ENCODE measurements around the gene FBXW12.

Gene FBXW12

DNA sequence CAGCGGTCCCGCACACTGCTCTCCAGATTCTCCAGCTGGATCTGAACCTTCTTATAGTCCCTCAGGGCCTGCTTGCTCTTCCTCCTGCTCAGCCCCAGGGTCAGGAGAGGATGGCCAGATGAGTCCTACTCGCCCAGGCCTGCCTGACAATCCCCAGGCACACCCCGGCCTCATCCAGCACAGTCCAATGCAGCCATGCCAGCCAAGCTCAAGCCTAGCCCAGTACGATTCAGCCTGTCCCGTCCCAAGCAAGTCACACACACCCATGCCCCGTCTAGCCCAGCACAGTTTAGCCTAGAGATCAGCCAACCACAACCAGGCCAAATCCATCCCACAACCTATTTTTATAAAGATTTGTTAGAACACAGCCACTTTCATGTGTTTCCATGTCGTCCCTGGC is 41.1 kb downstream of the FBXW12 start:
- peaks cover 90% of the 10 kb centered on the region for H4K20me1 ChIP-seq
- no peak overlapping the region for H3K27ac ChIP-seq
- peaks cover 100% of the 10 kb centered on the region for H3K36me3 ChIP-seq
- peaks cover 12% of the 10 kb centered on the region for H3K4me1 ChIP-seq
- no peak overlapping the region for H3K4me3 ChIP-seq
- no peak overlapping the region for H3K4me2 ChIP-seq
- no peaks in the 10 kb centered on the region for H3K27me3 ChIP-seq
- TF ChIP-seq Cebpa-rat (IDR thresholded peaks at IDR 0.05), result no peak
- H3K9ac ChIP-seq, result peak overlapping the region; percentile 35; the same call in 1 of the 2 replicates
- H3K9me3 ChIP-seq, result no peaks in the 10 kb centered on the region

DNA sequence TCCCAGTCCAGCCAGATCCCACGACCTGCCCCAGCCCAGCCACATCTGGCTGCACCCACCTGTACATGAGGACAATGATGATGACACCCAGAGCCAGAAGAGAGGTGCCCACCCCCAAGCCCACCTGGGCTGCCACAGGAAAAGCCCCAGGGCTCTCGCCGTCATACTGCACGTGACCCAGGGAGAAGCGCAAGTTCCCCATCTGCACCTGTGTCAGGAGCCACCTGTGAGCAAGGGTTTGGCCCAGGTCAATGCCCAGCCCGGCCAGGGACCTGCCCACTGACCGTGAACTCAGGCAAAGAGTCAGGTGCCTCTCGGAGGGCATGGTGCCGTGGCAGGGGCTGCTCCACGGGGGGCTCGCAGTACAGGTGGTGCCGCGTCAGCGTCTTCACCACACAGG is 41.6 kb downstream of the FBXW12 start:
- H3K27me3 ChIP-seq, result no peaks in the 10 kb centered on the region
- H3K4me2 ChIP-seq, result no peak overlapping the region
- no peak overlapping the region for H3K27ac ChIP-seq
- no peaks in the 10 kb centered on the region for H3K9me3 ChIP-seq
- peaks cover 100% of the 10 kb centered on the region for H3K36me3 ChIP-seq
- peaks cover 92% of the 10 kb centered on the region for H4K20me1 ChIP-seq
- no peak overlapping the region for H3K4me3 ChIP-seq
- peaks cover 12% of the 10 kb centered on the region for H3K4me1 ChIP-seq
- H3K9ac ChIP-seq, result no peak overlapping the region
- no peak for TF ChIP-seq Cebpa-rat (IDR thresholded peaks at IDR 0.05)

DNA sequence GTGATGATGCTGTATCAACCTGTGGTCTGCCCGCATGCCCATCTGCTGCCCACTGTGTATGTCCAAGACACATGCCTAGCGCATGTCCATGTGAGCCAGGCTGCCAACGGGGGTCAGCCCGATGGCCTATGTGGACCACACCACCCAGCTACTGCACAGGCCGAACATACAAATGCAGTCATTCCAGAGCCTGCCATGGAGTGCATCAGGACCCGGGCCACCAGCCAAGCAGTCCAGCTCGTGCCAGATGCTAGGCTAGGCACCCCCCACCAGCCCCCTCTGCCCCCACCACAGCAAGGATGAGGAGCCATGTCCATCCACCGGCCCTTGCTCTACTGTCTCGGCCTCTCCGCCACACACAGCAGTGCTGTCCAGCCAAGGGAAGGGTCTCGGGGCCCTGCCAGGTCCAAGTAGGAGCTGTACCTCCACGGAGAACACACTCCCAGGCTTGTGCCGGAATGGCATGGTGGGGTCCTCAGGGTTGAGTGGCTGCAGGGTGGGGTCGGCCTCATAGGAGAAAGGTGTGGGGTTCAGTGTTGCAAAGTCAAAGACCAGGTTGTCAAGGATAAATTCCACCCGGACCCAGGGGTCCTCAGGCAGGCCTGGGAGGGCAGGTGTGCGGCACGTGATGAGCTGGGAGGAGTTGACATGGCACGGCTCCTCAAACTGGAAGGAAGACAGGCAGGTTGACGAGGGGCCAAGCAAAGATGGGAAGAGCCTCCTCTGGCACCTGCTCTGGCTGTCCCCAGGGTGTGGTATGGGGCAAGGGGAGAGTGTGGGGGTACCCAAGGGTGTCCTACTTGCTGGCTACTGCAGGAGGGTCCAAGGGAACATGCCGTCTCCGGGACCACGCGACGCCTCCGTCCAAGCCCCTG is 42.6 kb downstream of the FBXW12 start:
- Histone ChIP-seq H3K9me3 (no peaks in the 10 kb centered on the region), H3K4me2 (no peak overlapping the region), H3K36me3 (peaks cover 100% of the 10 kb centered on the region), H4K20me1 (peaks cover 93% of the 10 kb centered on the region), H3K27me3 (no peaks in the 10 kb centered on the region), H3K4me3 (no peak overlapping the region), H3K4me1 (peaks cover 12% of the 10 kb centered on the region), H3K9ac (no peak overlapping the region), H3K27ac (no peak overlapping the region)
- no peak for TF ChIP-seq Cebpa-rat (IDR thresholded peaks at IDR 0.05)

DNA sequence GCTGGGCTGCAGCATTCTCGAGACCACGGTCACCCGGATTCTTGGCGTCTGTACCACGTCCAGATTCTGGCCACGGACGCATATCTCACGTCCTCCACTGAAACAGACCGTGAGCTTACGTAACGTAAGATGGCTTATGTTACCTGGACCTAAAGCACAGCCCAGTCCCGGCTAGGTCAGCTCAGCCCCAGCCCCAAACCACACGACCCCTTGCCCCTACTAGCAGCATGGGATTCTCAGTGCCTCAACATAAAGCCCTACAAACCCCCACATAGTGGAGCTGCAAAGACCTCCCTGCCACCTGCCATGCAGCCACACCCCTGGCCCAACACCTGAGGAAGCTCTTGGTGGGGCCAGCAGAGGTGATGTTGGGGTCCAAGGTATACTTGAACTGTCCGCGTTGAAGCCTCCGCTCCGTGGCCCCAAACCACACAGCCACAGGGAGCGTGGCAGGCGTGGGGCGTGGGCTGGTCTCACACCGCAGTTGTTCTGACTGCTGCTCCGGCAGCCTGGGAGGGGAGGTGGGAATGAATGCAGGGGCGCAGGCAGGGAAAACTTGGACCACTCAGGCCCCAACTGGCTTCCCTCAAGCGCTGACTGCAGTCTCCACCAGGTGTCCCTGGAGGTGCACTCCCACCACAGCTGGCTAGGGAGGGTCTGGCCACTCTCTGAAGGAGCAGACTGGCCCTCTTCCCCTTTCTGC is 43.4 kb downstream of the FBXW12 start:
- Histone ChIP-seq H4K20me1 (peaks cover 96% of the 10 kb centered on the region), H3K4me2 (no peak overlapping the region), H3K4me3 (no peak overlapping the region), H3K4me1 (peaks cover 12% of the 10 kb centered on the region), H3K9ac (no peak overlapping the region), H3K9me3 (no peaks in the 10 kb centered on the region), H3K36me3 (peaks cover 99% of the 10 kb centered on the region), H3K27ac (no peak overlapping the region), H3K27me3 (no peaks in the 10 kb centered on the region)
- TF ChIP-seq Cebpa-rat (IDR thresholded peaks at IDR 0.05), result no peak

DNA sequence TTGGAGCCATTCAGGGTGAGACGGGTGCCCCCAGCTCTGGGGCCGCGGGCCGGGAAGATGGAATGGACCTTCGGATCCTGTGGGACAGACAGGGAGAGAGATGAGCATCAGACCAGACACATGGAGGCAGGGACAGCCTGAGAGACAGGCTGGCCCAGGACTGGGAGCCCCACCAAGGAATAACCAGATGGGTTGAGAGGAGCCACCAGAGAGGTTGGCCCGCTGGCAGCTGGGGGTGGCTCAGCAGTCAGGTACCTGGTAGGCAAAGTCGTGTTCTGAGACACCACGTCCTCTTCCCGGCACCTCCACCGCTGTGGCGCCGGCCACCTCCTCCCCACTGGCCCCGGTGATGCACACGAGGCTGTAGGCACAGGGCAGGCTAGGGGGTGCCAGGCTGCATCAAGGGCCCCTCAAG is 44.1 kb downstream of the FBXW12 start:
- Histone ChIP-seq H3K27ac (no peak overlapping the region), H3K9me3 (no peaks in the 10 kb centered on the region), H3K4me3 (no peak overlapping the region), H3K27me3 (no peaks in the 10 kb centered on the region), H3K36me3 (peaks cover 99% of the 10 kb centered on the region), H3K9ac (no peak overlapping the region), H3K4me2 (no peak overlapping the region), H3K4me1 (peaks cover 12% of the 10 kb centered on the region), H4K20me1 (peaks cover 96% of the 10 kb centered on the region)
- TF ChIP-seq Cebpa-rat (IDR thresholded peaks at IDR 0.05), result no peak

DNA sequence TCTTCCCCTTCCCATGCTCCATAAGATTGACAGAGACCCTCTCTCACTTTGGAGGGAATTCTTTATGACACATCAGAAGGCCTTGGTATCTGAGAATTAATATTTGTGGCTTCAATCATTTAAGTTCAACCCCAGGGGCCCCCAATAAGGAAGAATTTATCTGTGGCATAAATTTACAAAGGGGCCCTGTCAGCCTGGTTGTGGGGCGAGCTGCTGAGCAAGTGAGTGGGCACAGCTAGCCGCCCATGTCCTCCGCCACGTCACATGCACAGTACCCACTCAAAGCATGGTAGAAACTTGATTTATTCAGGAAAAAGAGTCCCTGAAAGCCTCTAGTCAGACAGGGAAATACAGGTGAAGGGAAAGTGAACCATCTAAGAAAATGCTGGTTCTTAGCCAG is 44.5 kb downstream of the FBXW12 start:
- no peaks in the 10 kb centered on the region for H3K9me3 ChIP-seq

DNA sequence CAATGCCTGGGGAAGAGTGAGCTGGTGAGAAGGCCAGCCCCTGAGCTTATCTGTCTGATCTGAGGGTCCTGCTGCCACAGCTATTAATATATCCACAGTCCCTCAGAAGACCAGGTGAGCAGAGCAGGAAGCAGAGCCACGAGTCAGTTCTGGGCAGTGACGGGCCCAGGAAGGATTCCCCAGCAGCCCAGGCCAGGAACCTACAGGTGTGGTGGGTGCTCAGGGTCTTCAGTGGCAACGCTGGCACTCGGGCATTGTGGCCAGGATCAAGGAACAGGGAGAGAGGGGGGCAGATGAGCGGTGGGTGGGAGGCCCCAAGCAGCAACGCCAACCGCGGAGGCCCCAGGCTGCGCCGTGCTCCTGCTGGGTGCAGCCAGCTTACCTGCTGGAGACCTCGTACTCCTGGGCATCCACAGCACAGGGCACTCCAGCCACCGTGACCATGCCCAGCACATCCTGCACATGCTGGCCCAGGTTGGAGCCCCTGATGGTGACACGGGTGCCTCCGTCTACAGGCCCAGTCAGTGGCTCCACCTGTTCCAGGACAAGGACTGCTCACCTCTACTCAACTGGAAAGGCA is 45.6 kb downstream of the FBXW12 start:
- Histone ChIP-seq H3K36me3 (peaks cover 99% of the 10 kb centered on the region), H3K4me1 (peaks cover 23% of the 10 kb centered on the region), H3K4me2 (no peak overlapping the region), H3K9me3 (no peaks in the 10 kb centered on the region), H3K9ac (no peak overlapping the region), H3K27me3 (no peaks in the 10 kb centered on the region), H4K20me1 (peaks cover 98% of the 10 kb centered on the region), H3K4me3 (no peak overlapping the region), H3K27ac (no peak overlapping the region)
- TF ChIP-seq Cebpa-rat (IDR thresholded peaks at IDR 0.05), result no peak

More for the DNA sequence above, 44.5 kb downstream of the FBXW12 start:
- no peak for TF ChIP-seq Cebpa-rat (IDR thresholded peaks at IDR 0.05)
- H3K27ac ChIP-seq, result no peak overlapping the region
- peaks cover 12% of the 10 kb centered on the region for H3K4me1 ChIP-seq
- H4K20me1 ChIP-seq, result peaks cover 96% of the 10 kb centered on the region
- no peaks in the 10 kb centered on the region for H3K27me3 ChIP-seq
- no peak overlapping the region for H3K4me3 ChIP-seq
- H3K4me2 ChIP-seq, result no peak overlapping the region
- peaks cover 99% of the 10 kb centered on the region for H3K36me3 ChIP-seq
- H3K9ac ChIP-seq, result no peak overlapping the region

DNA sequence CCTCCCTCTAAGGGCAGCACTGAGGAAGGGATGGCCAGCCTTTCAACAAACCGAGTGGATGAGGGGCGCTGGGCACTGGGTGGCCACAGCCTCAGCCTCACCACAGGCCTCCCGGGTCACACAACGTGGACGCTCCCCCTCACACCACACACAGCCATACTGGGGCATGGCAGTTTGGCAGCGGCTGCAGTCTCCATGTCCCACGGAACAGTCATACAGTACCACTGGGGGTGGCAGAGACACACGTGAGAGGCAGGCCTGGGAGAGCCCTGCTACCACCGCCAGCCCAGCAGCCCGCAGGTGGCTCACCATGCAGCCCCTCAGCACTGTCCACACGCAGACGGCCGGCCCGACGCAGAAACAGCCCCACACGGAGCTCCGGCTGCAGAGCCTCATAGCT is 46.1 kb downstream of the FBXW12 start:
- Histone ChIP-seq H3K4me2 (no peak overlapping the region), H3K36me3 (peaks cover 99% of the 10 kb centered on the region), H3K27ac (no peak overlapping the region), H3K4me1 (peaks cover 27% of the 10 kb centered on the region), H3K27me3 (no peaks in the 10 kb centered on the region), H4K20me1 (peaks cover 98% of the 10 kb centered on the region), H3K4me3 (no peak overlapping the region), H3K9me3 (no peaks in the 10 kb centered on the region), H3K9ac (no peak overlapping the region)
- no peak for TF ChIP-seq Cebpa-rat (IDR thresholded peaks at IDR 0.05)

DNA sequence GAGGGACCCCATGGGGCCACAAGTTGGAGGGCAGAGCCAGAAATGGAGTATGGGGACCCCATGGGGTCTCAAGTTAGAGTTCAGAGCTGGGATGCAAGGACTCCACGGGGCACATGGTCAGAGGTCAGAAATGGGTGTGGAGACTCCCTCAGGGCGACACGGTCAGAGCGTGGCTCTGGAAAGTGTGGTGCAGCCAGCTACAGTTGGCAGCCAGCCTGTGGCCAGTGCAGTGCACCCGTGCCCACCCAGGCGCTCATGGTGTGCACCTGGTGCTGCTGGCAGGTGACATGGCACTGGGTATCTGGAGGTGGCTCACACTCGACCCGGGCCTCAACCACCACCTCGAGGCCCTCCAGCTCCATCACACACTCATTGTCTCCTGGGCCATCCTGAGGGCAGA is 46.6 kb downstream of the FBXW12 start:
- no peak overlapping the region for H3K27ac ChIP-seq
- no peaks in the 10 kb centered on the region for H3K9me3 ChIP-seq
- H3K36me3 ChIP-seq, result peaks cover 99% of the 10 kb centered on the region
- no peak overlapping the region for H3K4me3 ChIP-seq
- no peak for TF ChIP-seq Cebpa-rat (IDR thresholded peaks at IDR 0.05)
- H3K27me3 ChIP-seq, result no peaks in the 10 kb centered on the region
- peaks cover 100% of the 10 kb centered on the region for H4K20me1 ChIP-seq
- H3K4me1 ChIP-seq, result peaks cover 27% of the 10 kb centered on the region
- no peak overlapping the region for H3K9ac ChIP-seq
- no peak overlapping the region for H3K4me2 ChIP-seq

DNA sequence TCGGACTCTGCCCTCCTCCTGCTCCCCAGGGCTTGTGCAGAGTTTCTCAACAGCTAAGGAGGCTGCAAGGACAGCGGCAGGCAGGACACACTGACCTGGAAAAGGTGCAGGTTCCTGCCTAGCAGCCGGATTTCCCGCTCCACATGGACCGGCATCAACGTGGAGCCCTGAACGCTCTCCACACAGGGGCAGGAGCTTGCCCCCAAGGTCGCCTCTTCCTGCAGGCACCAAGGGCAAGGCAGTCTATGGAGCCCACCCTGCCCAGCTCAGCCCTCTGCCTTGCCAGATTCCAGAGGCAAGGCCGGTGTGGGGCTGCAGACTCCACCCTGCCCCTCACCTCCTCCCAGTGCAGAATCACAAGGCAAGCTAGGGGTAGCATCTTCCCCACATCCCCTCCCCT is 47.1 kb downstream of the FBXW12 start:
- Histone ChIP-seq H3K4me2 (no peak overlapping the region), H3K36me3 (peaks cover 99% of the 10 kb centered on the region), H3K9ac (no peak overlapping the region), H3K9me3 (no peaks in the 10 kb centered on the region), H3K4me1 (peaks cover 27% of the 10 kb centered on the region), H3K27me3 (no peaks in the 10 kb centered on the region), H3K27ac (0 out of 2 replicates have a peak overlapping the region, but pooled peaks have one; percentile 13), H4K20me1 (peaks cover 100% of the 10 kb centered on the region), H3K4me3 (no peak overlapping the region)
- TF ChIP-seq Cebpa-rat (IDR thresholded peaks at IDR 0.05), result no peak
